Measurements from ENCODE around the gene TTC38.
A peak's percentile ranks its signal among the peaks of the same experiment; 100 is the strongest.

The TTC38 gene

GRCh38 chr22:46335201-46336118, 67.7 kb downstream of the TTC38 start, which contains the start of gene TRMU:
Gene TRMU (plus strand): TSS chr22:46335714. CDS start chr22:46335765, 51 bp downstream.
- peak; percentile 85 for DNase-seq

DNA sequence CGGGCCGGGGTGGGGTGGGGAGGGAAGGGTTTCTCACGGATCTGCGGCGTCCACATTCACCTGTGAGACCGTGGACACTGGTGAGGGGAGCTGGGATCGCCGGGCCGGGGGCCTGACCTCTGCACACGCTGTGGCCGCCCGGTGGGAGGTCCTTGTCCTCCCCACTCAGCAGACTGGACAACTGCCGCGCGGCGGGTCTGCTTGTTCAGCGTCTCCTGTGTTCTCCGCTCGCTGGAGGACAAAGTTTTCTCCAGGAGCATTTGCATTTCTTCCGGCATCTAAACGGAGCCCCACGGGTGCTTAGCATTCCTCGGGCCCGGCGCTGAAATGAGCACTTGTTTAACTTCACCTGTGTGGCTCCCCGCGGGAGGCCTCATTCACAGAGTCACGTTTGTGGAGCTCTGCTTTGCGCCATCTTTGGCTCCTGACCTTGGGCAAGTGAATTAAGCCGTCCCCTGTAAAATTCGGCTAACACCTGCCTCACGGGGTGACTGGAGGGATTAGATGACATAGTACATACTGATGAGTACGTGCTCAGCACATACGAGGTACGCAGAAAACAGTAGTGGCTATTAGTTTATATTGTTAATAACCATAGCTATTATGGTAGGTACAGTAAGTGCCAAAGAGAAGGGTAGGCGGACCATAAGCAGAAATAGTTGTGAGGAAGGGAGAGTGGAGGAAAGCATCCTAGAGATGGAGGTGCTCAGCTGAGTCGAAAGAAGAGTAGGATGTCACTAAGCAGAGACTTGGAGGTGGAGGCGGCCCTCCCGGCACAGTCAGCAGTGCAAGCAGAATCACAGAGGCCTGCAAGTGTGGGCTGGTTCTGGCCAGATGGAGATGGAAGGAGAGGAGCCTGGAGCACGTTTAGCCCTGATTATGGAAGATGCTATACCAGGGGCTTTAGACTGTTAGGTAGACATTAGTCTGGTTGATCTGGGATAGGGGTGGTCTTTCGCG, 68.6 kb downstream of the TTC38 start:
- no peak for DNase-seq

- DNase-seq, result no peak
Observed at GRCh38 chr22:46337870-46338269, 70.1 kb downstream of the TTC38 start.

- no peak for DNase-seq
Observed at GRCh38 chr22:46338636-46339035, 70.8 kb downstream of the TTC38 start.

DNA sequence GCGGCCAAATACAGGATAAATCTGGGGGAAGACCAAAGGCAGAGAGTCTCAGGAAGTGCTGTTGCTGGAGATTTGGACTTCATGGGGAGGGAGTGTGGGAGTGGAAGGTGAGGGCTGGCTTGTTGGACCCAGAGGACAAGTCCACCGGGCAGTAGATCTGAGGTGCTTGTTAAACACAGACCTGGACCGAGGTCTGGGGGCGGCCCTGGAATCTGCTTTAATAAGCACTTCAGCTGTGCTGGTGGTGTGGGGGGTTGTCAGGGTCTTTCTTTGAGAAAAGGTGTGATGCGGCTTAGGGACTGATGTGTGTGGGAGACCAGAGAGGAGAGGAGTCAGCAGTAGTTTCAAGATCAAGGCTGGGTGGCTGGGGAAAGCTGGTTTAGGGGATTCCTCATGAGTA, 72.1 kb downstream of the TTC38 start:
- no peak for DNase-seq

DNA sequence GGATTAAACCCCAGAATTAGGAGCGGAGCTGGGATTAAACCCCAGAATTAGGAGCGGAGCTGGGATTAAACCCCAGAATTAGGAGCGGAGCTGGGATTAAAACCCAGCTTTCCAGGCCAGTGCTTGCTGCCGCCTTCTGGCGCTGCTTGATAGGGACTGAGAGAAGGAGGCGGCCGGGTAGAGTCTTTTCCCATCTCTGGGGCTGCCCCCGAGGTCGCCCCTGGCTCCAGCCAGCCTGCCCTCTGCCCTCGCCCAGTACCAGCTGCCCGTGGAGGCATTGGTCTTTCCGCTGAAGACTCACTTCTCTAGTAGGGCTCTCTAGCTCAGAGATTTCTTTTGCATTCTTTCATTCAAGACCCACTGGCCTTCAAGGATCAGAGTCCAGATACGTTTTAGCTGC, 72.9 kb downstream of the TTC38 start:
- DNase-seq, result no peak

All from 8988T (cell line).